Vagina (tissue), 2 donors: ENCODE data around the gene DHX40.

Experiments used
- CTCF ChIP-seq, 3 experiments: fragments of 450-650 bp in 2 of 3; fragments of 200-600 bp in 1 of 3; sonication (generic) in 1 of 3; IDR thresholded peaks; one replicate each; pipeline ENCODE4 v1.5.1; 2017 to 2019; ENCODE audit warnings: antibody characterized with exemption in 3 of 3, mild to moderate bottlenecking in 2 of 3, moderate library complexity in 2 of 3
- POLR2A ChIP-seq, 2 donors: fragments of 450-650 bp; IDR thresholded peaks; one replicate each; pipeline ENCODE4 v1.6.1; 2017; ENCODE audit warnings: antibody characterized with exemption in 2 of 2, mild to moderate bottlenecking in 2 of 2, moderate library complexity in 2 of 2

GRCh38 chr17:59647288-59647687, 81.9 kb downstream of the DHX40 start:
- TF ChIP-seq CTCF (IDR thresholded peaks at IDR 0.05), result no peak
- no peak for TF ChIP-seq POLR2A (IDR thresholded peaks at IDR 0.05)
